ENCODE data around the gene PIAS3. TPM values are rescaled to one million over a fixed set of nuclear protein-coding genes. Genes with fewer than 3 reads are reported as not detected.
"Not testable (repeated sequence)": the region's sequence is repeated elsewhere in the genome, so short reads cannot be mapped to it uniquely, and the experiment has no call there.

The PIAS3 gene
- total RNA-seq, 1 donor from 2014 or later: 6.2 TPM

DNA sequence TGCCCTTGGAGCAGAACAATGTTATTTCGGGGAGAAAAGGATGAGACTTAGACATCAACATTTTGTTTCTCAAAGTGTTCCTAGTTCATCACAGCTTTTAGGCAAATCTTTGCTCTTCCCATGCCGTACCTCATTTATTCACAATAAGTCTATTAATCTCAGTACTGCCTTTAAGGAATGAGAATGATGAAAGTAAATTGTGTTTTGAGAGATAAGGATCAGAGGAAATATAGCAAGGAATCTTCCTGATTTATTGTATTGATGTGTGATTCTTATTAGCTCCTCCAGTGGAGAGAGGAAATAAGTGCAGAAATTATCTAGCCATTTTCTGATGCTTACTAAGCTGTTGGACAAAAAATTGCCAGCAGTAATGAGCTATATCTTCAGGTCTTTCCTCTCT lies 32.9 kb downstream of the PIAS3 start:
- DNase-seq (ENCODE audit: low spot score) (no peak), ATAC-seq (no peak)

DNA sequence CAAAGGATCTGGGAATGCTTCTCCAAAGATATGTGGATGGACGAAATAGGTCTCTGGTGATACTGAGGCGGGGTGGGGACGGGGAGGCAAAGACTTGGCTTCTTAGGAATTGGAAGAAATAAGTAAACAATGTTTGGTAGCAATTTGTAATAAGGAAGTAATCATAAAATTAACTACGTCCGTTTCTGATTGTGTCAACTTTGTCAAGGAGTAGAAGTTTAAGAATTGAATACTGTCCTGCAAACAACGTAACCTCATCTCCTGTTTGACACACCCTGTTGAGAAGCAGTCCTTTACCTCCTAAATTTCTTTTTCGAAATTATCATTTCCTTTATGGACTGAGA lies 34.4 kb downstream of the PIAS3 start:
- DNase-seq (ENCODE audit: low spot score): no peak

DNA sequence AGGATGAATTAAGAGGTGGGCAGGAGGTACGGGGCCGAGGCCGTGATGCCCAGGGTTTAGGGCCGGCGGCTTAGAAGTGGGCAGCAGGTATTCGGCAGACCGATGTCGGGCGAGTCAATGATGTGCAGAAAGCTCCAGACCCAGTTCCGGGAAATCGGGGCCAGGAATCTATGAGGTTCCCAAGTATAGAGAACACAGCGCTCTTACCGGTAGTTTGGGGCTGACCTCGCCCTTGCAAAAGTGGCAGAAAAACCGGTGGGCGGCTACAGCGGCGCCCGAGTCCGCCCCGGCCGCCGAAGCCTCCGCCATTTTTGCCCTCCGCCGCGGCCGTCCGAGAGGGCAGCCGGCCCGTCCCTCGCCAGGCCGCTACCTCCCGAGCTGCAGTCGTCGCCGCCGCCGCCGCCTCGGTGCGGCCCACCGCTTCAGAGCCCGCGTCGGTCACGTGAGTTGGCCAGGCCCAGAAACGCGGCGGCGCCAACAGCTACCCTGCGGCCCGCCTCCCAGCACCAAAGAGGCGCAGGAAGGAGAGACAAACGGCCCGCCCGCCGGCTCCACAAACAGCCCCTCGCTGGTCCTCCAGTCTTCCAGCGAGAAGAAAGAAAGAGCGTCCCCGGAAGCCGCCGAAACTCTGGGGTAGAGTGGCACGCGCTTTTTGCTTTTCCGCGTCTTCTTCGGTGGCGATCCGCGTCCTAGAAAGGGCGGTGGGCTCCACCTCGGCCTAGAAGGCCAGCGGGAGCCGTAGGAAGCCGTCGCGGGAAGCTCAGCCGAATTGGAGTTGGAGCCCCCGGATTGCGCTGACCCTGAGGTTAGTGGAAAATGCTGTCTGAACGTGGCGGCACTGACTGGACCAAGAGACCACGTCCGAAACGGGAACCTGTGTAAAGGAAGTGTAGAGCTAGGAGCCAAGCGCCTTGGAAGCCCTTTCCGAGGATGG lies 35.0 kb downstream of the PIAS3 start, which contains the start of the genes POLR3C and RNF115:
Gene POLR3C, plus strand, starts transcription at position 636 of the 934 bp plus-strand sequence. CDS start 1,577 bp downstream, outside the sequence.
Gene RNF115, minus strand, starts transcription at position 531 of the 934 bp plus-strand sequence. Its CDS starts 222 bp downstream, at position 309.
- ATAC-seq (peak; percentile 94), DNase-seq (ENCODE audit: low spot score) (peak; percentile 94)

More for the DNA sequence above, 34.4 kb downstream of the PIAS3 start:
- no peak for ATAC-seq

DNA sequence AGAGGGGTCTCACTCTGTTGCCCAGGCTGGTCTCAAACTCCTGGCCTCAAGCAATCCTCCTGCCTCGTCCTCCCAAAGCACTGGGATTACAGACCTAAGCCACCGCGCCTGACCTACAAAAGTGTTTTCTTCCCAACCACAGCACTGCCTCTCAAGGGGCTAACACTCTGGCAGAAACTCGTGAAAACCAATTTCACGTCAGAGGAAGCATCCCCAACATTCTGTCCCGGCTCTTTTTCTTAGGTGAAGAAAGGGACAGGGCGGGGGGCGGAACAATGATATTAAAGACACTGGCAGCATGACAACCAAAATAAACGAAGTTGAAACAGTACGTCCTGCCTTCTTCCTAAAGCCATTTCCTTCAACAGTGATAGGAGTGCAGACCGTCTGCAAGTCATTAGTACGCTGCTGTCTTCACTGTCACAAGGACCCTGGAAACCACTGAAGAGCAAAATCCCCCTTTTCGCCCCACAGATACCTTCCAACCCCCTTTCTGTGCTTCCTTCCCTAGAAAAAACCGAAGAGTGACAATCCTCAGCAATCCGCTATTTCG lies 36.0 kb downstream of the PIAS3 start:
- DNase-seq (ENCODE audit: low spot score); ATAC-seq: not testable (repeated sequence)

DNA sequence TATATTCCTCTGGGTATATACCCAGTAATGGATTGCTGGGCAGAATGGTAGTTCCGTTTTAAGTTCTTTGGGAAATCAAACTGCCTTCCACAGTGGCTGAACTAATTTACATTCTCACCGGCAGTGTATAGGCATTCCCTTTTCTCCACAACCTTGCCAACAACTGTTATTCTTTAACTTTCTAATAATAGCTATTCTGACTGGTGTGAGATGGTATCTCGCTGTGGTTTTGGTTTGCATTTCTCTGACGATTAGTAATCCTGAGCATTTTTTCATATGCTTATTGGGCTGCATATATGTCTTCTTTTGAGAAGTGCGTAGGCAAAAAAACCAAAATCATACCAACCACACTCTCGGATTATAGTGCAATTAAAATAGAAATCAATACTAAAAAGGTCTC lies 40.8 kb downstream of the PIAS3 start:
- ATAC-seq; DNase-seq (ENCODE audit: low spot score): not testable (repeated sequence)

DNA sequence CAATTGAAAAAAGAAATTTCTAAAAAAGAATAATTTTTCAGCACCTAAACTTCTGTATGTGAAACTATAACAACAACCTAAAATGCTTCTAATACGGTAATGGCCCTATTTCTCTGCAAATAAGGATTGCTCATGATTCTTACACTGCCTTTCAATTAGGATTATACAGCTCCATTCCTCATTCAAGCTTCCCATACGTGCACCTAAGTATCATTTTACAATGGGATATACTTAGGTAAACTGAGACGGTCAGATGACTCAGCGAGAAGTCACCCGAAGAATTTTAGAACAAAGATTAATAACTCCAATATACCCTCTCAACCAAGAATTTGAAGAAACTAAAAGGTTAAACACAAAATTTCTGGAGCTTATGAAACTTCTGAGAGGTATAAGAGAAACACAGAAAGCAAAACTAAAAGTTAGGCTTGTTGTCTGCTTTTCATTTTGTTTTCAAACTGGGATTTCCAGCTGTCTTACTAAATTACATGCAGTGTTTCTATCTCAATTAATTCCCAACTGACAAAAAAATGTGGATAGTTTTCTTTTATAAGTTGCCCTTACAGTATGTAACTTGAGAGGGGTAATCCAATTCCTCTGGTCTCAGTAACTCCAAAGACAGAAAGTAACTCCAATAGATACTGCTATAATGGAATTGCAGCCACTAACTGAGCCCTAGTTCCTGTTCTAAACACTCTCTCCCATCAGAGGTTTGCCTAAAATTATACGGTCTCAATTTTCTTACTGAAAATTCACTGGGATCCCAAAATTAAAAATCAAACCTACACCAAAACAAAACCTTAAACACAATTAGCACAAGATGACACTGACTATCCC lies 45.7 kb downstream of the PIAS3 start:
- ATAC-seq; DNase-seq (ENCODE audit: low spot score): not testable (repeated sequence)

DNA sequence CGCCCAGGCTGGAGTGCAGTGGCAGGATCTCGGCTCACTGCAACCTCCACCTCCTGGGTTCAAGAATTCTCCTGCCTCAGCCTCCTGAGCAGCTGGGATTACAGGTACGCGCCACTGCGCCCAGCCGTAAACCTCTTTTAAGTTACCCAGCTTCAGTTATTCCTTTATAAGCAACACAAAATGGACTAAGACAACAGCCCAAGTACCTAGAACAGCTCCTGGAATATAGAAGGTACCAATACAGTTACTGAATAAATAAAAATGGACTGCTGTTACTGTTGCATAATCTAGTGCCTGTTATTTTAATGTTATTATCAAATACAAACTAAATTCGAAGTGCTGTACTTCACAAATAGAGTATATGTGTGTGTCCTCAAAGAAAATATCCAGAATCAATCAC lies 52.0 kb downstream of the PIAS3 start:
- ATAC-seq (no peak), DNase-seq (ENCODE audit: low spot score) (no peak)

DNA sequence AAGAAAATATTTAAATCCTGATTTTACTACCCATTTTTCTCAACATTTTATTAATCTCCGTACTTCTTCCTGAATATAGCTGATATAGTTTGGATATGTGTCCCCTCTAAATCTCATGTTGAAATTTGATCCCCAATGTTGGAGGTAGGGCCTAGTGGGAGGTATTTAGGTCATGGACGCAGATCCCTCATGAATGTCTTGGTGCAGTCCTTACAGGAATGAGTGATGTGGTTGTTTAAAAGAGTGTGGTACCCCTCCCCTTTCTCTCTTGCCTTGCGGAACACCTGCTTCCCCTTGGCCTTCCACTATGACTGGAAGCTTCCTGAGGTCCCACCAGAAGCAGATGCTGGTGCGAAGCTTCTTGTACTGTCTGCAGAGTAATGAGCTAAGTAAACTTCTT lies 52.5 kb downstream of the PIAS3 start:
- no peak for ATAC-seq
- DNase-seq (ENCODE audit: low spot score): no peak

DNA sequence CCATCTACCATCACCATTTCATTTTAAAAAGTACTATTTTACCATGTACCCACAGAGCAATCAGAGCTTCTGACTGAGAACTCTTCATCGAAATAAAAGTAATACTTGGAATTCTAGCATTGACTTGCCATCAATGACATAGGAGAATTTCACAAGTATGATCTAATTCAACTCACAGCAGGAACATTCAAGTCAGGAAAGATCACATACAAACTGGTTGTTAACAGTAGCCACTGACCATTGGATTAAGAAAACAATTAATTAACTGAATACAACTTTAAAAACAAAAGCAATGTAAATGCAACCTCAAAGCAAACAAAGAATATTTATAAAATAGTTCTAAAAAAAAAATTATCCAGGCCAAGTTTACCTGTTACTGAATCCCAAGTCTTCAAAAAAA lies 53.8 kb downstream of the PIAS3 start:
- DNase-seq (ENCODE audit: low spot score) (no peak), ATAC-seq (no peak)

DNA sequence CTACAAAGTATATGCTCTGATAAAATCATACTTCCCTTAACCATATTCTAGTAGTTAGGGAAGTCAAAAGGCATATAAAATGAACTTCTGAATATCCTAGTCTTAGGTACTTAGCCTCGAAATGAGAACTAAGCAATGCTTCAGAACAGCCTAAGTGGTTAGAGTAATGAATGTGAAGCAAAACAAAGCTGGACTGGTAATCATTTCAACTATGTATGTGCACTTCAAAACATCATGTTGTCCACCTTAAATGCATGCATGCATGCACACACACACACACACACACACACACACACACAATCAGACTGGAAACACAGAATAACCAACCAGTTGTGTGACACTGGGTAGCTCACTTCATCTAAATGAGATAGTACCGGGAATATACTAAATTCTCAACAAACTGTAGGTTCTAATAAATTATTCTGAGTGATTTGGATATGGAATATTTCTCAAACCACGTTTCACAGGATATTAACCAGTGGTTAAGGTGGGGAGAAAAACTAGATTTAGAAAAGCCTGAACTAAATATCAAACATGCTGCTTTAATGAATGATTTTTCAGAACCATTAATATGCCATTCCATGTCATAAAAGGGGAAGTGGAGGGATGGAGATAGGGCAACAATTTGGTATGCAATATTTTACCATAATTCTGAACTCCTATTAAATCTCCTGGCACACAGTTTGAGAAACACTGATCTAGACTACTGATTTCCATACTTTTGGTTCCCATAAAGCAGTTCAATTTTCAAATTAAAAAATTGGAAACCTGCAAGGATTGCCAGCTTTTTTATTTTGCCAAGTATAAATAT lies 54.4 kb downstream of the PIAS3 start:
- ATAC-seq (no peak), DNase-seq (ENCODE audit: low spot score) (no peak)

DNA sequence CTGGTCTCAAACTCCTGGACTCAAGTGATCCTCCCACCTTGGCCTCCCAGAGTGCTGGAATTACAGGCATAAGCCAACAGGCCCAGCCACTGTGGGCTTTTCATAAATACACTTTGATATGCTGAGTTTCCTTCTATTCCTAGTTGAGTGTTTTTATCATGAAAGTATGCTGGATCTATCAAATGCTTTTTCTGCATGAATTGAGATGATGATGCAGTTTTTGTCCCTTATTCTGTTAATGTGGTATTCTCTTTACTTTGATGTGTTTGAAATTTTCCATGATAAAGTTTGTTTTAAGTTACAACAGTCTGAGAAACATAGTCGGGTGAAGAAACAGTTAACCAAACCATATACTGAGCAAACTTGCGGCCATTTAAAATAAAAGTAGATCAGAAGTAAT lies 59.1 kb downstream of the PIAS3 start:
- ATAC-seq: no peak

More for the DNA sequence above, 59.1 kb downstream of the PIAS3 start:
- DNase-seq (ENCODE audit: low spot score): no peak

Other genes with a start within 250 kb of the PIAS3 start
- gene PDZK1, start 151.7 kb downstream of the PIAS3 start, total RNA-seq: 76.0 TPM
- gene CD160, start 139.6 kb downstream of the PIAS3 start, total RNA-seq: not detected
- gene RNF115, start 35.0 kb downstream of the PIAS3 start, total RNA-seq: 4.9 TPM
- gene POLR3C, start 34.9 kb downstream of the PIAS3 start, total RNA-seq: 7.4 TPM
- gene NUDT17, start 13.5 kb downstream of the PIAS3 start, total RNA-seq: 0.63 TPM
- 2.4 TPM for gene ANKRD35, start 26.8 kb upstream of the PIAS3 start, total RNA-seq
- 1.5 TPM for gene ITGA10, start 51.0 kb upstream of the PIAS3 start, total RNA-seq
- gene PEX11B, start 59.6 kb upstream of the PIAS3 start, total RNA-seq: 16.1 TPM
- 45.0 TPM for gene RBM8A, start 68.4 kb upstream of the PIAS3 start, total RNA-seq
- 11.4 TPM for gene LIX1L, start 98.9 kb upstream of the PIAS3 start, total RNA-seq
- gene ANKRD34A, start 105.5 kb upstream of the PIAS3 start, total RNA-seq: 0.65 TPM
- 14.2 TPM for gene POLR3GL, start 105.6 kb upstream of the PIAS3 start, total RNA-seq
- gene TXNIP, start 137.5 kb upstream of the PIAS3 start, total RNA-seq: 66.5 TPM
- 110 TPM for gene HJV, start 162.7 kb upstream of the PIAS3 start, total RNA-seq

All from left lobe of liver (tissue), 2 donors.